Measurements from ENCODE around the gene NBAS. TPM values are rescaled to one million over a fixed set of nuclear protein-coding genes. Genes with fewer than 3 reads are reported as not detected.
A peak's percentile ranks its signal among the peaks of the same experiment; 100 is the strongest.
"Not testable (repeated sequence)": the region's sequence is repeated elsewhere in the genome, so short reads cannot be mapped to it uniquely, and the experiment has no call there.

The NBAS gene
- polyA plus RNA-seq, 1 donor, result 55.8 TPM

DNA sequence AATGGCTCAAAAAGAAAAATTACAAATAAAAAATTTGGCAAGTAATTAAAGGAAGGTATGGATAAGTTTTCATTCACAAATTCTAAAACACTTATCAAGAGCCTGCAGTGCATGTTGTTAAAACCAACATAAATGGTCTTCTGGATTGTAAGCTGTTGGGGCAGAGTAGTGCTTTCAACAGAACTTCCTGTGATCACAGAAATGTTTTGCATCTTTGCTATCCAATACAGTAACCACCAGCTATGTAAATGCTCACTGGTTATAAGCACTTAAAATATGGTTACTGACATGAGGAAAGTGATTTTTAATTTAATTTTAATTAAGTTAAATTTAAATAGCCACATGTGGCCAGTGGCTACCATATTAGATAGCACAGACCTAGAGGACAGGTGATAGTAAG is 133.1 kb downstream of the NBAS start:
- DNase-seq, result no peak
- H3K27ac ChIP-seq (ENCODE audit: low read length), result no peak overlapping the region
- no peaks in the 10 kb centered on the region for H3K27me3 ChIP-seq (ENCODE audit: control insufficient read depth, insufficient read depth, low read length)
- no peaks in the 10 kb centered on the region for H3K4me1 ChIP-seq (ENCODE audit: control insufficient read depth, insufficient read depth, low read length)
- H3K36me3 ChIP-seq (ENCODE audit: control insufficient read depth, insufficient read depth, low read length), result peaks cover 14% of the 10 kb centered on the region
- H3K9me3 ChIP-seq (ENCODE audit: control insufficient read depth, low read depth, low read length), result no peaks in the 10 kb centered on the region
- no peak overlapping the region for H3K4me3 ChIP-seq (ENCODE audit: low read length)

DNA sequence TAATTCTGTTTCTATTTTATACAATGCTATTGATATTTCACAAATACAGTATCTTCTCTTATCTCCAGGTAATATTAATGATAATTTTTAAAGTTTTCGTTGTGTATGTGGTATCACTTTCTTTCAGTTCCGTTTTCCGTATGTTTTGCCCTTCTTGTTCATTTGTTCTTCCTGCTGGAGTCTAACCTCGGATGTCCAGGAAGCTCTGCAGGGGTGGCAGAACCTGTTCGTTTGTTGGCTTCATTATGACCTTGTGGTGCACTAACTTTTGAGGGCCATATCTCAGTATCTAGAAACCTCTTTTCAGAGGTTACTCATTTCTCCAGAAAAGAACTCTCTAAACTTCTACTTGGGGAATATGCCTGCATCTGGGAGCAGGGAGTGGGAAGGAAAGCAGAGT is 134.5 kb downstream of the NBAS start:
- H3K4me3 ChIP-seq (ENCODE audit: low read length), result no peak overlapping the region
- WGBS (ENCODE audit: insufficient coverage, low lambda C conversion rate), result 100% methylated on average over 3 of the region's 5 CpGs
- no peaks in the 10 kb centered on the region for H3K9me3 ChIP-seq (ENCODE audit: control insufficient read depth, low read depth, low read length)
- peaks cover 14% of the 10 kb centered on the region for H3K36me3 ChIP-seq (ENCODE audit: control insufficient read depth, insufficient read depth, low read length)
- no peak overlapping the region for H3K27ac ChIP-seq (ENCODE audit: low read length)
- no peak for DNase-seq
- H3K27me3 ChIP-seq (ENCODE audit: control insufficient read depth, insufficient read depth, low read length), result no peaks in the 10 kb centered on the region
- no peaks in the 10 kb centered on the region for H3K4me1 ChIP-seq (ENCODE audit: control insufficient read depth, insufficient read depth, low read length)

- H3K9me3 ChIP-seq (ENCODE audit: control insufficient read depth, low read depth, low read length), result no peaks in the 10 kb centered on the region
- no peak overlapping the region for H3K4me3 ChIP-seq (ENCODE audit: low read length)
- no peaks in the 10 kb centered on the region for H3K27me3 ChIP-seq (ENCODE audit: control insufficient read depth, insufficient read depth, low read length)
- H3K4me1 ChIP-seq (ENCODE audit: control insufficient read depth, insufficient read depth, low read length), result no peaks in the 10 kb centered on the region
- WGBS (ENCODE audit: insufficient coverage, low lambda C conversion rate), result 20% methylated on average over 1 of the region's 4 CpGs
- peaks cover 14% of the 10 kb centered on the region for H3K36me3 ChIP-seq (ENCODE audit: control insufficient read depth, insufficient read depth, low read length)
- peak; percentile 28 to 61 for DNase-seq
- no peak overlapping the region for H3K27ac ChIP-seq (ENCODE audit: low read length)
Measured at GRCh38 chr2:15425712-15426111, 135.4 kb downstream of the NBAS start.

- Histone ChIP-seq H3K4me1 (ENCODE audit: control insufficient read depth, insufficient read depth, low read length) (no peaks in the 10 kb centered on the region), H3K27ac (ENCODE audit: low read length) (no peak overlapping the region), H3K9me3 (ENCODE audit: control insufficient read depth, low read depth, low read length) (no peaks in the 10 kb centered on the region), H3K36me3 (ENCODE audit: control insufficient read depth, insufficient read depth, low read length) (peaks cover 25% of the 10 kb centered on the region), H3K27me3 (ENCODE audit: control insufficient read depth, insufficient read depth, low read length) (no peaks in the 10 kb centered on the region), H3K4me3 (ENCODE audit: low read length) (no peak overlapping the region)
- DNase-seq, result no peak
- WGBS (ENCODE audit: insufficient coverage, low lambda C conversion rate), result no CpG with 5 or more reads among the region's 3 CpGs
Measured at GRCh38 chr2:15421753-15422152, 139.4 kb downstream of the NBAS start.

DNA sequence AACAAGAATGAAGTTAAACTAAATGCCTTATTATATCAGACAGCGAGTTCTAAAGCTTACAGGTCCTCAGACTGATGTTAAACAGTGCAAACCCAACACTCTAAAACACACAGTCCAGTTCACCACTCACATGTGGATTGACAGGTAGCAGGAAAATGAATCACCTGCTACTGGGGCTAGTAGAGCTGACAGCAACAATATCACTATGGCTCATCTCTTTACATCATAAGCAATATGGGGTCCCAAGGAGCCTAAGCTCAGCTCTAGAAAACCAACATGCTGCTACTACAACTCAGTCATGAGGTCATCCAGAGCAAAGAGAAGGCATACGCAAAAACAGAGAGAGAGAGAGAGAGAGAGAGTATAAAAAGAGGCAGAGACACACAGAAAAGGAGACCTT is 145.4 kb downstream of the NBAS start:
- Histone ChIP-seq H3K4me3 (ENCODE audit: low read length) (no peak overlapping the region), H3K36me3 (ENCODE audit: control insufficient read depth, insufficient read depth, low read length) (peaks cover 37% of the 10 kb centered on the region), H3K27me3 (ENCODE audit: control insufficient read depth, insufficient read depth, low read length) (no peaks in the 10 kb centered on the region), H3K27ac (ENCODE audit: low read length) (no peak overlapping the region), H3K9me3 (ENCODE audit: control insufficient read depth, low read depth, low read length) (no peaks in the 10 kb centered on the region), H3K4me1 (ENCODE audit: control insufficient read depth, insufficient read depth, low read length) (no peaks in the 10 kb centered on the region)
- 100% methylated on average over 1 of the region's 2 CpGs for WGBS (ENCODE audit: insufficient coverage, low lambda C conversion rate)
- DNase-seq, result no peak

GRCh38 chr2:15412779-15413178 is 148.4 kb downstream of the NBAS start:
- Histone ChIP-seq H3K9me3 (ENCODE audit: control insufficient read depth, low read depth, low read length) (no peaks in the 10 kb centered on the region), H3K4me3 (ENCODE audit: low read length) (no peak overlapping the region), H3K27me3 (ENCODE audit: control insufficient read depth, insufficient read depth, low read length) (no peaks in the 10 kb centered on the region), H3K4me1 (ENCODE audit: control insufficient read depth, insufficient read depth, low read length) (no peaks in the 10 kb centered on the region), H3K27ac (ENCODE audit: low read length) (no peak overlapping the region), H3K36me3 (ENCODE audit: control insufficient read depth, insufficient read depth, low read length) (peaks cover 31% of the 10 kb centered on the region)
- 100% methylated on average over 1 of the region's 6 CpGs for WGBS (ENCODE audit: insufficient coverage, low lambda C conversion rate)
- no peak for DNase-seq

DNA sequence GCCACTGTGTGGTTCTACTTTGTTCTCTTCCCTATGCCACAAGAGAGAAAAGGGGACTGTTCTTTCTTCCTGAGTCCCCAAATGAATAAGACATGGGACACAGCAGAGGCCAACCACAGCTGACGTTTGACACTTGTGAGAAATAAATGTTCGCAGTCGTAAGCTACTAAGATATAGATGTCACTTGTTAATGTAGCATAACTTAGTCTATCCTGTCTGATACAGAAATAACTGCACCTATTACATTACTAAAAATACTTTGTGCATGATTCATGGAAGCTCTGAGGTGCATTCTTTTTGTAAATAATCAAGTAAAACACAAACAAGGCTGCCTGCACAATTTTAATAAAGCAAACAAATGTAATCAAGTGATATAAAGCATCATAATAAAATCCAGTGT is 148.8 kb downstream of the NBAS start:
- Histone ChIP-seq H3K4me1 (ENCODE audit: control insufficient read depth, insufficient read depth, low read length) (no peaks in the 10 kb centered on the region), H3K27ac (ENCODE audit: low read length) (no peak overlapping the region), H3K4me3 (ENCODE audit: low read length) (no peak overlapping the region), H3K9me3 (ENCODE audit: control insufficient read depth, low read depth, low read length) (no peaks in the 10 kb centered on the region), H3K27me3 (ENCODE audit: control insufficient read depth, insufficient read depth, low read length) (no peaks in the 10 kb centered on the region), H3K36me3 (ENCODE audit: control insufficient read depth, insufficient read depth, low read length) (peaks cover 31% of the 10 kb centered on the region)
- no CpG with 5 or more reads among the region's 3 CpGs for WGBS (ENCODE audit: insufficient coverage, low lambda C conversion rate)
- no peak for DNase-seq

DNA sequence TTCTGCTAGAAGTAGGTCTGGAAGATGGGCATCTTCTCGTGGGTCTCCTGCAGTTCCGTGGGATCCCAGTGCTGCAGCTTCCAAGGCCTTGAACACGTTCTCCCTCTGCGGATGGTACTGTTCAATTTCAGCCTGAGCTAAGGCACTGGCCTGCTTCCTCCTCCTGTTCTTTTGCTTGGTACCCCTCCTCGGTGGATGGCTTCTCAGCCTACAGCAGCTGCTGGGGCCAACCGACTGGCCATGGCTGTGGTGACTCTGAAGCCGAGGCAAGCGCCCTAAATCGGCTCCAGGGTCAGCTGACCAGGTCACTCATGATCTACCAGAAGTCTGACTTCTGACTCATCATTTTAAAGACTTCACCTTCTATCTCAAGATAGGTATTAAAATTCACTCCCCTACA is 150.2 kb downstream of the NBAS start:
- Histone ChIP-seq H3K27me3 (ENCODE audit: control insufficient read depth, insufficient read depth, low read length) (no peaks in the 10 kb centered on the region), H3K4me3 (ENCODE audit: low read length) (no peak overlapping the region), H3K4me1 (ENCODE audit: control insufficient read depth, insufficient read depth, low read length) (no peaks in the 10 kb centered on the region), H3K27ac (ENCODE audit: low read length) (no peak overlapping the region), H3K36me3 (ENCODE audit: control insufficient read depth, insufficient read depth, low read length) (peaks cover 27% of the 10 kb centered on the region), H3K9me3 (ENCODE audit: control insufficient read depth, low read depth, low read length) (no peaks in the 10 kb centered on the region)
- no CpG with 5 or more reads among the region's 9 CpGs for WGBS (ENCODE audit: insufficient coverage, low lambda C conversion rate)
- no peak for DNase-seq

DNA sequence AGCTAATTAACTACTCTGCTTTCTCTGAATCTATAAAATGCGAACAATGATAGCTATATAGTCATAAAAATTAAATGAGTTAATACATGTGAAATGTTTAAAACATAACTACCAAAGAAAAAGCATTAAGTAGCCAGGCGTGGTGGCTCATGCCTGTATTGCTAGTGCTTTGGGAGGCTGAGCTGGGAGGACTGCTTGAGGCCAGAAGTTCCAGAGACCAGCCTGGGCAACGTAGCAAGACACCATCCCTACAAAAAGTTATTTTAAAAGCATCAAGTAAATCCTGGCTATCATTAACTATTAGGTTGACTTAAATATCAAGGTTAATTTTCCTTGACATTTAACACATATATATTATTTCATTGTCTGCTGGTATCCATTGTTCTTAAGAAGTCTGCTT is 152.4 kb downstream of the NBAS start:
- Histone ChIP-seq H3K9me3 (ENCODE audit: control insufficient read depth, low read depth, low read length) (no peaks in the 10 kb centered on the region), H3K4me1 (ENCODE audit: control insufficient read depth, insufficient read depth, low read length) (no peaks in the 10 kb centered on the region), H3K36me3 (ENCODE audit: control insufficient read depth, insufficient read depth, low read length) (peaks cover 15% of the 10 kb centered on the region), H3K4me3 (ENCODE audit: low read length) (no peak overlapping the region), H3K27me3 (ENCODE audit: control insufficient read depth, insufficient read depth, low read length) (no peaks in the 10 kb centered on the region), H3K27ac (ENCODE audit: low read length) (no peak overlapping the region)
- no peak for DNase-seq
- 100% methylated on average over 2 of the region's 3 CpGs for WGBS (ENCODE audit: insufficient coverage, low lambda C conversion rate)

GRCh38 chr2:15407666-15408065 is 153.5 kb downstream of the NBAS start:
- Histone ChIP-seq H3K36me3 (ENCODE audit: control insufficient read depth, insufficient read depth, low read length) (peaks cover 8% of the 10 kb centered on the region), H3K27me3 (ENCODE audit: control insufficient read depth, insufficient read depth, low read length) (no peaks in the 10 kb centered on the region), H3K4me3 (ENCODE audit: low read length) (no peak overlapping the region), H3K9me3 (ENCODE audit: control insufficient read depth, low read depth, low read length) (no peaks in the 10 kb centered on the region), H3K27ac (ENCODE audit: low read length) (no peak overlapping the region), H3K4me1 (ENCODE audit: control insufficient read depth, insufficient read depth, low read length) (no peaks in the 10 kb centered on the region)
- 100% methylated on average over 1 of the region's 1 CpG for WGBS (ENCODE audit: insufficient coverage, low lambda C conversion rate)
- no peak for DNase-seq

DNA sequence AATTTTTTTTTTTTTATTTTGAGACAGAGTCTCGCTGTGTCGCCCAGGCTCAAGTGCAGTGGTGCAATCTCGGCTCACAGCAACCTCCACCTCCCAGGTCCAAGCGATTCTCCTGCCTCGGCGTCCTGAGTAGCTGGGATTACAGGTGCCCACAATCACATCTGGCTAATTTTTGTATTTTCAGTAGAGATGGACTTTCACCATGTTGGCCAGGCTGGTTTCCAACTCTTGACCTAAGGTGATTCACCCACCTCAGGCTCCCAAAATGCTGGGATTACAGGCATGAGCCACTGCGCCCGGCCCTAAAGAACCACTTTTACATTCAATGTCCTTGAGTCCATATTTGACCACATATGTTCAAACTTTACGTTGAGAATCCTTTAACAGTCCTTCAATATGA is 156.6 kb downstream of the NBAS start:
- not testable (repeated sequence) for H3K27me3 ChIP-seq (ENCODE audit: control insufficient read depth, insufficient read depth, low read length); H3K4me1 ChIP-seq (ENCODE audit: control insufficient read depth, insufficient read depth, low read length); H3K36me3 ChIP-seq (ENCODE audit: control insufficient read depth, insufficient read depth, low read length); H3K27ac ChIP-seq (ENCODE audit: low read length); H3K4me3 ChIP-seq (ENCODE audit: low read length); H3K9me3 ChIP-seq (ENCODE audit: control insufficient read depth, low read depth, low read length); DNase-seq
- no CpG with 5 or more reads among the region's 9 CpGs for WGBS (ENCODE audit: insufficient coverage, low lambda C conversion rate)
